Measurements from ENCODE around the gene TLE1. TPM values are rescaled to one million over a fixed set of nuclear protein-coding genes. Genes with fewer than 3 reads are reported as not detected.

TLE1 gene
- total and polyA plus RNA-seq, 9 of the 15 experiments (the other 6 are each of a cell fraction or from before 2014, with no cell fraction given) = 0.11 TPM; not detected in 8

- BruUV-seq (replicated peaks) = no TSS peak
- WGBS (ENCODE audit: insufficient coverage, low coverage, missing lambda C conversion rate) = 2% methylated on average over 6 of the region's 6 CpGs
- Histone ChIP-seq H3K9ac (ENCODE audit: insufficient read depth in 1 of 2, low read depth in 2 of 2, low read length in 2 of 2) (no peak overlapping the region), H3K4me2 (ENCODE audit: insufficient read depth, low read length) (no peak overlapping the region), H3K9me3 (replicated peaks; ENCODE audit: control insufficient read depth, insufficient read depth, low read depth, low read length) (no peaks in the 10 kb centered on the region), H3K79me2 (ENCODE audit: control insufficient read depth, insufficient read depth, low read length) (no peaks in the 10 kb centered on the region), H3K36me3 (ENCODE audit: control insufficient read depth, insufficient read depth, low read length) (no peaks in the 10 kb centered on the region), H2AFZ (ENCODE audit: low read depth, low read length) (no peak overlapping the region), H3K4me1 (replicated peaks in 1 of 2; ENCODE audit: control insufficient read depth in 2 of 2, insufficient read depth in 2 of 2, low read length in 2 of 2) (no peaks in the 10 kb centered on the region), H3K27ac (ENCODE audit: extremely low read depth, low read depth, low read length) (no peak overlapping the region), H3K9me1 (ENCODE audit: control insufficient read depth, insufficient read depth, low read length) (no peaks in the 10 kb centered on the region), H4K20me1 (replicated peaks; ENCODE audit: control insufficient read depth, insufficient read depth, low read length) (no peaks in the 10 kb centered on the region), H3K4me3 (no peak overlapping the region), H3K27me3 (ENCODE audit: control insufficient read depth in 2 of 2, insufficient read depth in 2 of 2, low read length in 2 of 2) (no peaks in the 10 kb centered on the region)
- DNase-seq (ENCODE audit: extremely low read depth in 1 of 4, low spot score in 3 of 4) (no peak), FAIRE-seq (no peak), ATAC-seq (no peak)
- no peak for TF ChIP-seq HDAC3 (IDR thresholded peaks at IDR 0.05; ENCODE audit: borderline replicate concordance, partially characterized antibody)
- no peak for TF ChIP-seq ZNF584 (CRISPR knock-in tag; IDR thresholded peaks at IDR 0.05; ENCODE audit: low read depth)
- no peak for TF ChIP-seq HDAC6 (IDR thresholded peaks at IDR 0.05; ENCODE audit: low read depth, low read length)
- no peak for TF ChIP-seq AFF4 (CRISPR knock-in tag; IDR thresholded peaks at IDR 0.05)
- TF ChIP-seq ZNF12 (CRISPR knock-in tag; IDR thresholded peaks at IDR 0.05) = no peak
- TF ChIP-seq ZNF609 (CRISPR knock-in tag; IDR thresholded peaks at IDR 0.05; ENCODE audit: borderline replicate concordance) = no peak
- TF ChIP-seq CEBPG (CRISPR knock-in tag; IDR thresholded peaks at IDR 0.05) = no peak
- TF ChIP-seq CEBPG (tag; conservative IDR thresholded peaks at IDR 0.05 in 1 of 2, IDR thresholded peaks at IDR 0.05 in 1 of 2) = no peak
- no peak for TF ChIP-seq KLF1 (tag; IDR thresholded peaks at IDR 0.05)
- no peak for TF ChIP-seq HOXB6 (CRISPR knock-in tag; IDR thresholded peaks at IDR 0.05; ENCODE audit: borderline replicate concordance)
- TF ChIP-seq POLR2AphosphoS5 (IDR thresholded peaks at IDR 0.05; ENCODE audit: control insufficient read depth, insufficient read depth, low read depth, low read length) = no peak
- intact Hi-C loops (cut with micrococcal nuclease) (no loop called here), in situ Hi-C loops (cut with MboI) (no loop called here)
- ChIA-PET CTCF (ENCODE audit: low intra/inter-chr PET ratio) (no interaction called here), POLR2A (no interaction called here)
Observed at GRCh38 chr9:81665322-81665871, 23.9 kb downstream of the TLE1 start.
